ENCODE results near the gene SH2D3A. TPM values are rescaled to one million over a fixed set of nuclear protein-coding genes. Genes with fewer than 3 reads are reported as not detected.
A peak's percentile ranks its signal among the peaks of the same experiment; 100 is the strongest.

The SH2D3A gene
- polyA plus RNA-seq, 3 donors, result 0.11 TPM; not detected in 2

DNA sequence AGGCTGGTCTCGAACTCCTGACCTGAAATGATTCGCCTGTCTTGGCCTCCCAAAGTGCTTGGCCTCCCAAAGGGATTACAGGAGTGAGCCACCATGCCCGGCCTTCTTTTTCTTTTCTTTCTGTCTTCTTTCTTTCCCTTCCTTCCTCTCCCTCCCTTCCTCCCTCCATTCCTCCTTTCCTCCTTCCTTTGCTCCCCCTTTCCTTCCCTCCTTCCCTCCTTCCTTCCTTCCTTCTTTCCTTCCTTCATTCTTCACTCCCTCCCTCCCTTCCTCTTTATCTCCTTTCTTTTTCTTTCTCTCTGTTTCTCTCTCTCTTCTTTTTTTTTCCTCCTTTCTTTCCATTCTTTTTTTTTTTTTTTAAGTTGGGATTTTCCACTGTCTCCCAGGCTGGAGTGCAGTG lies 58.9 kb downstream of the SH2D3A start:
- H4K20me1 ChIP-seq (ENCODE audit: insufficient read depth, low read length), result no peaks in the 10 kb centered on the region
- no peaks in the 10 kb centered on the region for H3K4me1 ChIP-seq (ENCODE audit: control insufficient read depth in 1 of 2, insufficient read depth in 2 of 2, low read length in 2 of 2)
- no peak overlapping the region for H3K4me3 ChIP-seq (replicated peaks in 1 of 3; ENCODE audit: low read depth in 2 of 3, low read length in 3 of 3)
- Mint-ChIP-seq H3K27me3 (ENCODE audit: low read depth in 3 of 3) (peaks cover 43 to 59% (median 47%) of the 10 kb centered on the region in 3 donors), H3K4me3 (peak overlapping the region in 1 of 2 donors; percentile 44), H3K4me1 (peaks cover 9% of the 10 kb centered on the region), H3K9me3 (peaks cover 0 to 12% (median 0%) of the 10 kb centered on the region in 7 donors), H3K36me3 (no peaks in the 10 kb centered on the region), H3K27ac (peak overlapping the region in 1 of 7 donors; percentile 33)
- 91% methylated on average over 3 of the region's 3 CpGs for WGBS (ENCODE audit: insufficient coverage)
- no peak overlapping the region for H3K9ac ChIP-seq (ENCODE audit: insufficient read depth, low read length, poor library complexity, severe bottlenecking)
- no peak overlapping the region for H3K27ac ChIP-seq (ENCODE audit: low read depth in 1 of 2, low read length in 2 of 2)
- intact Hi-C loops (cut with micrococcal nuclease), result loop anchor here in 1 of 2 donors (10.0 kb wide), 1 partner anchor 64 kb away; no protein-coding TSS in a partner anchor
- H2AFZ ChIP-seq (ENCODE audit: insufficient read depth, low read depth, low read length, poor library complexity, severe bottlenecking), result no peak overlapping the region
- no peaks in the 10 kb centered on the region for H3K9me3 ChIP-seq (replicated peaks in 1 of 2; ENCODE audit: control insufficient read depth in 1 of 2, insufficient read depth in 1 of 2, low read length in 2 of 2)
- H3K27me3 ChIP-seq (ENCODE audit: control insufficient read depth in 2 of 2, insufficient read depth in 2 of 2, low read length in 2 of 2), result peaks cover 3 to 28% of the 10 kb centered on the region in 2 donors
- no peaks in the 10 kb centered on the region for H3K36me3 ChIP-seq (replicated peaks in 1 of 2; ENCODE audit: control insufficient read depth in 1 of 2, insufficient read depth in 2 of 2, low read length in 2 of 2)
- no peak for DNase-seq
- TF ChIP-seq, protein P1, sequence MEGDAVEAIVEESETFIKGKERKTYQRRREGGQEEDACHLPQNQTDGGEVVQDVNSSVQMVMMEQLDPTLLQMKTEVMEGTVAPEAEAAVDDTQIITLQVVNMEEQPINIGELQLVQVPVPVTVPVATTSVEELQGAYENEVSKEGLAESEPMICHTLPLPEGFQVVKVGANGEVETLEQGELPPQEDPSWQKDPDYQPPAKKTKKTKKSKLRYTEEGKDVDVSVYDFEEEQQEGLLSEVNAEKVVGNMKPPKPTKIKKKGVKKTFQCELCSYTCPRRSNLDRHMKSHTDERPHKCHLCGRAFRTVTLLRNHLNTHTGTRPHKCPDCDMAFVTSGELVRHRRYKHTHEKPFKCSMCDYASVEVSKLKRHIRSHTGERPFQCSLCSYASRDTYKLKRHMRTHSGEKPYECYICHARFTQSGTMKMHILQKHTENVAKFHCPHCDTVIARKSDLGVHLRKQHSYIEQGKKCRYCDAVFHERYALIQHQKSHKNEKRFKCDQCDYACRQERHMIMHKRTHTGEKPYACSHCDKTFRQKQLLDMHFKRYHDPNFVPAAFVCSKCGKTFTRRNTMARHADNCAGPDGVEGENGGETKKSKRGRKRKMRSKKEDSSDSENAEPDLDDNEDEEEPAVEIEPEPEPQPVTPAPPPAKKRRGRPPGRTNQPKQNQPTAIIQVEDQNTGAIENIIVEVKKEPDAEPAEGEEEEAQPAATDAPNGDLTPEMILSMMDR (IDR thresholded peaks at IDR 0.05), result no peak
- H3K79me2 ChIP-seq (ENCODE audit: insufficient read depth, low read length), result no peaks in the 10 kb centered on the region
- no peak overlapping the region for H3K4me2 ChIP-seq (replicated peaks; ENCODE audit: extremely low read depth, low read length, poor library complexity, severe bottlenecking)

DNA sequence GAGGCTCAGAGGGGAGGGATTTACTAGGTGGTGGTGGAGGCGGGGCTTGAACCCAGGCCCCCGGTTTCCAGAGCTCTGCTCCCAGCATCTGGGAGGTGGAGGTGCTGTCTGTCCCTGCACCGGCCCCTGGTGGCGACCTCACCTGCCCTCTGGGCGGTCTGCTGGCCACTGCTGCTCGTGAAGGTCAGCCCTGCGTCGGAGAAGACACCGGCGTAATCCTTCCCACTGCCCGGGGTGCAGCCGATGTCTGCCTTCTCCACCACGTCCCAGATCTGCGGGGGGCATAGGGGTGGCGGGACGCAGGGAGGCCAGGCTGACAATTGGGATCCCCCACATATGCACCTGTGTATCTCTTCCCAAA lies 59.6 kb downstream of the SH2D3A start:
- Mint-ChIP-seq H3K36me3 (no peaks in the 10 kb centered on the region), H3K27ac (no peak overlapping the region), H3K4me3 (no peak overlapping the region), H3K27me3 (ENCODE audit: low read depth in 3 of 3) (peaks cover 43 to 62% (median 48%) of the 10 kb centered on the region in 3 donors), H3K9me3 (peaks cover 0 to 12% (median 0%) of the 10 kb centered on the region in 7 donors), H3K4me1 (peaks cover 9% of the 10 kb centered on the region)
- intact Hi-C loops (cut with micrococcal nuclease), result loop anchor here in 1 of 2 donors (10.0 kb wide), 1 partner anchor 63 kb away; no protein-coding TSS in a partner anchor
- Histone ChIP-seq H3K9ac (ENCODE audit: insufficient read depth, low read length, poor library complexity, severe bottlenecking) (no peak overlapping the region), H3K27ac (ENCODE audit: low read depth in 1 of 2, low read length in 2 of 2) (no peak overlapping the region), H3K4me1 (ENCODE audit: control insufficient read depth in 1 of 2, insufficient read depth in 2 of 2, low read length in 2 of 2) (no peaks in the 10 kb centered on the region), H3K79me2 (ENCODE audit: insufficient read depth, low read length) (no peaks in the 10 kb centered on the region), H3K4me3 (replicated peaks in 1 of 3; ENCODE audit: low read depth in 2 of 3, low read length in 3 of 3) (no peak overlapping the region), H3K9me3 (replicated peaks in 1 of 2; ENCODE audit: control insufficient read depth in 1 of 2, insufficient read depth in 1 of 2, low read length in 2 of 2) (no peaks in the 10 kb centered on the region), H4K20me1 (ENCODE audit: insufficient read depth, low read length) (no peaks in the 10 kb centered on the region), H3K27me3 (ENCODE audit: control insufficient read depth in 2 of 2, insufficient read depth in 2 of 2, low read length in 2 of 2) (peaks cover 3 to 28% of the 10 kb centered on the region in 2 donors), H3K36me3 (replicated peaks in 1 of 2; ENCODE audit: control insufficient read depth in 1 of 2, insufficient read depth in 2 of 2, low read length in 2 of 2) (no peaks in the 10 kb centered on the region), H3K4me2 (replicated peaks; ENCODE audit: extremely low read depth, low read length, poor library complexity, severe bottlenecking) (no peak overlapping the region), H2AFZ (ENCODE audit: insufficient read depth, low read depth, low read length, poor library complexity, severe bottlenecking) (no peak overlapping the region)
- no peak for DNase-seq
- TF ChIP-seq, protein P1 (IDR thresholded peaks at IDR 0.05), result no peak
- WGBS (ENCODE audit: insufficient coverage), result 93% methylated on average over 12 of the region's 16 CpGs

All from CD14-positive monocyte (primary cell).